SK-N-SH treated with all-trans-retinoic acid at 6 μM for 48 hours (cell line): ENCODE measurements around the gene SCCPDH.

Source experiments
- ATAC-seq: fragments of 200-7000 bp; cut with Tn5 transposase; 3 replicates; pipeline ENCODE4 v1.9.1; 2020; ENCODE audit warnings: mild to moderate bottlenecking, moderate library complexity
- ARNTL ChIP-seq: fragments of 450-650 bp; formaldehyde crosslinking; IDR thresholded peaks from 2 replicates; pipeline ENCODE4 v1.5.0; 2020; ENCODE audit warnings: low read depth, mild to moderate bottlenecking, moderate library complexity, borderline replicate concordance
- CSDC2 ChIP-seq: fragments of 250-450 bp; sonication (Bioruptor Pico); IDR thresholded peaks from 2 replicates; pipeline ENCODE4 v1.5.0; 2020; ENCODE audit warnings: mild to moderate bottlenecking, moderate library complexity
- ESRRG ChIP-seq: fragments of 250-450 bp; sonication (Bioruptor Pico); IDR thresholded peaks from 2 replicates; pipeline ENCODE4 v1.6.1; 2021; ENCODE audit warnings: mild to moderate bottlenecking
- GLIS3 ChIP-seq: fragments of 250-450 bp; sonication (Bioruptor Pico); IDR thresholded peaks from 2 replicates; pipeline ENCODE4 v1.5.0; 2020; ENCODE audit warnings: mild to moderate bottlenecking, moderate library complexity
- PPARA ChIP-seq: fragments of 250-450 bp; sonication (Bioruptor Pico); IDR thresholded peaks from 2 replicates; pipeline ENCODE4 v1.5.0; 2020; ENCODE audit warnings: mild to moderate bottlenecking, borderline replicate concordance
- RARB ChIP-seq: fragments of 250-450 bp; sonication (Bioruptor Pico); IDR thresholded peaks from 2 replicates; pipeline ENCODE4 v1.8.0; 2021; ENCODE audit warnings: mild to moderate bottlenecking, moderate library complexity
- SNAI2 ChIP-seq: fragments of 250-450 bp; sonication (Bioruptor Pico); IDR thresholded peaks from 2 replicates; pipeline ENCODE4 v1.5.0; 2020; ENCODE audit warnings: mild to moderate bottlenecking, moderate library complexity
- TCF4 ChIP-seq: fragments of 250-450 bp; sonication (Bioruptor Pico); IDR thresholded peaks from 2 replicates; pipeline ENCODE4 v1.8.0; 2021; ENCODE audit warnings: mild to moderate bottlenecking, moderate library complexity, borderline replicate concordance
- TOX ChIP-seq: fragments of 250-450 bp; sonication (Bioruptor Pico); IDR thresholded peaks from 2 replicates; pipeline ENCODE4 v1.8.0; 2021; ENCODE audit warnings: mild to moderate bottlenecking, moderate library complexity, borderline replicate concordance
- ZC3H10 ChIP-seq: fragments of 250-450 bp; sonication (Bioruptor Pico); IDR thresholded peaks from 2 replicates; pipeline ENCODE4 v1.5.1; 2021; ENCODE audit warnings: mild to moderate bottlenecking, moderate library complexity
- ZNF565 ChIP-seq: fragments of 450-650 bp; formaldehyde crosslinking; conservative IDR thresholded peaks from 2 replicates; pipeline ENCODE4 v1.5.0; 2020; ENCODE audit warnings: low read depth, mild to moderate bottlenecking, moderate library complexity
- ZNF70 ChIP-seq: fragments of 450-650 bp; formaldehyde crosslinking; IDR thresholded peaks from 2 replicates; pipeline ENCODE4 v1.5.0; 2020; ENCODE audit warnings: mild to moderate bottlenecking, moderate library complexity
- ZNF8 ChIP-seq: fragments of 450-650 bp; formaldehyde crosslinking; IDR thresholded peaks from 2 replicates; pipeline ENCODE4 v1.5.0; 2020; ENCODE audit warnings: mild to moderate bottlenecking, moderate library complexity
- TF ChIP-seq, protein P1 (sequence below): fragments of 250-450 bp; sonication (Bioruptor Pico); IDR thresholded peaks from 2 replicates; pipeline ENCODE4 v1.8.0; 2020; ENCODE audit warnings: mild to moderate bottlenecking, moderate library complexity, borderline replicate concordance
- TF ChIP-seq, protein P2 (sequence below): fragments of 250-450 bp; sonication (Bioruptor Pico); IDR thresholded peaks from 2 replicates; pipeline ENCODE4 v1.8.0; 2021; ENCODE audit warnings: low read depth, mild to moderate bottlenecking, moderate library complexity, borderline replicate concordance
- TF ChIP-seq, protein P3 (sequence below): fragments of 250-450 bp; sonication (Bioruptor Pico); IDR thresholded peaks from 2 replicates; pipeline ENCODE4 v1.5.1; 2020; ENCODE audit warnings: low read depth, mild to moderate bottlenecking, moderate library complexity
- TF ChIP-seq, protein P4 (sequence below): fragments of 250-450 bp; sonication (Bioruptor Pico); IDR thresholded peaks from 2 replicates; pipeline ENCODE4 v1.5.0; 2020; ENCODE audit warnings: mild to moderate bottlenecking, moderate library complexity

The SCCPDH gene

DNA sequence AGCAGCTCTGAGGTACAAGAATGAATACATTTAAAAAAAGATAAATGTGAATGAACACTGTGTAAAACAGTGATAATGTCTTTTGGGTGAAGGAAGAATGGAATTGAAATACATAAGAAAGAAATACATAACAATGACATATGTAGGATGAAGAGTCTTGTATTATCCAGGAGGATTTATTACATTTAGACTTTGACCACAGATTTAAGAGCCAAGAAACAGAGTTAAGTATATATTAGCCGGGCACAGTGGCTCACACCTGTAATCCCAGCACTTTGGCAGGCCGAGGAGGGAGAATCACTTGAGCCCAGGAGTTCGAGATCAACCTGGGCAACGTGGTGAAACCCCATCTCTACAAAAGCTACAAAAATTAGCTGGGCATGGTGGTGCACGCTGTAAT is 79.7 kb downstream of the SCCPDH start (continued):
- TF ChIP-seq, protein P1, sequence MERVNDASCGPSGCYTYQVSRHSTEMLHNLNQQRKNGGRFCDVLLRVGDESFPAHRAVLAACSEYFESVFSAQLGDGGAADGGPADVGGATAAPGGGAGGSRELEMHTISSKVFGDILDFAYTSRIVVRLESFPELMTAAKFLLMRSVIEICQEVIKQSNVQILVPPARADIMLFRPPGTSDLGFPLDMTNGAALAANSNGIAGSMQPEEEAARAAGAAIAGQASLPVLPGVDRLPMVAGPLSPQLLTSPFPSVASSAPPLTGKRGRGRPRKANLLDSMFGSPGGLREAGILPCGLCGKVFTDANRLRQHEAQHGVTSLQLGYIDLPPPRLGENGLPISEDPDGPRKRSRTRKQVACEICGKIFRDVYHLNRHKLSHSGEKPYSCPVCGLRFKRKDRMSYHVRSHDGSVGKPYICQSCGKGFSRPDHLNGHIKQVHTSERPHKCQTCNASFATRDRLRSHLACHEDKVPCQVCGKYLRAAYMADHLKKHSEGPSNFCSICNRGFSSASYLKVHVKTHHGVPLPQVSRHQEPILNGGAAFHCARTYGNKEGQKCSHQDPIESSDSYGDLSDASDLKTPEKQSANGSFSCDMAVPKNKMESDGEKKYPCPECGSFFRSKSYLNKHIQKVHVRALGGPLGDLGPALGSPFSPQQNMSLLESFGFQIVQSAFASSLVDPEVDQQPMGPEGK, result no peak
- TF ChIP-seq TOX, result no peak
- no peak for TF ChIP-seq SNAI2 (CRISPR knock-in tag)
- no peak for TF ChIP-seq CSDC2 (CRISPR knock-in tag)
- no peak for TF ChIP-seq RARB (CRISPR knock-in tag)
- no peak for TF ChIP-seq ARNTL
- TF ChIP-seq GLIS3 (CRISPR knock-in tag), result no peak
- no peak for TF ChIP-seq ZNF70
- TF ChIP-seq PPARA (CRISPR knock-in tag), result no peak
- TF ChIP-seq ESRRG, result no peak
- TF ChIP-seq, protein P2, sequence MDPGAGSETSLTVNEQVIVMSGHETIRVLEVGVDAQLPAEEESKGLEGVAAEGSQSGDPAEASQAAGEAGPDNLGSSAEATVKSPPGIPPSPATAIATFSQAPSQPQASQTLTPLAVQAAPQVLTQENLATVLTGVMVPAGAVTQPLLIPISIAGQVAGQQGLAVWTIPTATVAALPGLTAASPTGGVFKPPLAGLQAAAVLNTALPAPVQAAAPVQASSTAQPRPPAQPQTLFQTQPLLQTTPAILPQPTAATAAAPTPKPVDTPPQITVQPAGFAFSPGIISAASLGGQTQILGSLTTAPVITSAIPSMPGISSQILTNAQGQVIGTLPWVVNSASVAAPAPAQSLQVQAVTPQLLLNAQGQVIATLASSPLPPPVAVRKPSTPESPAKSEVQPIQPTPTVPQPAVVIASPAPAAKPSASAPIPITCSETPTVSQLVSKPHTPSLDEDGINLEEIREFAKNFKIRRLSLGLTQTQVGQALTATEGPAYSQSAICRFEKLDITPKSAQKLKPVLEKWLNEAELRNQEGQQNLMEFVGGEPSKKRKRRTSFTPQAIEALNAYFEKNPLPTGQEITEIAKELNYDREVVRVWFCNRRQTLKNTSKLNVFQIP (CRISPR knock-in tag), result no peak

DNA sequence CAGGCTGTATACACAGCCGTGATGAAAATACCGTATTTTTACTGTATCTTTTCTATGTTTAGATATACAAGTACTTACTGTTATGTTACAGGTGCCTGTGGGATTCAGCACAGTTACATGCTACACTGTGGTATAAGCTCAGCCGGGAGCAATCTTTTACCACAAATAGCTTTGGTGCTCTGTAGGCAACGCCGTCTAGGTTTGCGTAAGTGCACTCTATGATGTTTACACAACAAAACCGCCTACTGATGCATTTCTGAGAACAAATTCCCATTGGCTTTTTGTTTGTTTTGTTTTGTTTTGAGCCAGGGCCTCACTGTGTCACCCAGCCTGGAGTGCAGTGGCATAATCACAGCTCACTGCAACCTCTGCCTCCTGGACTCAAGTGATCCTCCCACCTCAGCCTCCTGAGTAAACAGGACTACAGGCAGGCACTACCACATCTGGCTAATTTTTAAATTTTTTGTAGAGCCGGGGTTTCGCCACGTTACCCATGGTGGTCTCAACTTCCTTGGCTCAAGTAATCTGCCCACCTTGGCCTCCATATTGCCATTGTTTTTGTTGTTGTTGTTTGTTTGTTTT is 81.0 kb downstream of the SCCPDH start:
- TF ChIP-seq, protein P2 (CRISPR knock-in tag), result no peak
- TF ChIP-seq ZNF8 (CRISPR knock-in tag), result no peak
- TF ChIP-seq, protein P1, result no peak
- no peak for TF ChIP-seq ZNF565 (CRISPR knock-in tag)
- no peak for TF ChIP-seq SNAI2 (CRISPR knock-in tag)
- TF ChIP-seq TCF4, result no peak
- no peak for TF ChIP-seq CSDC2 (CRISPR knock-in tag)
- TF ChIP-seq PPARA (CRISPR knock-in tag), result no peak
- no peak for TF ChIP-seq ESRRG
- TF ChIP-seq, protein P3, sequence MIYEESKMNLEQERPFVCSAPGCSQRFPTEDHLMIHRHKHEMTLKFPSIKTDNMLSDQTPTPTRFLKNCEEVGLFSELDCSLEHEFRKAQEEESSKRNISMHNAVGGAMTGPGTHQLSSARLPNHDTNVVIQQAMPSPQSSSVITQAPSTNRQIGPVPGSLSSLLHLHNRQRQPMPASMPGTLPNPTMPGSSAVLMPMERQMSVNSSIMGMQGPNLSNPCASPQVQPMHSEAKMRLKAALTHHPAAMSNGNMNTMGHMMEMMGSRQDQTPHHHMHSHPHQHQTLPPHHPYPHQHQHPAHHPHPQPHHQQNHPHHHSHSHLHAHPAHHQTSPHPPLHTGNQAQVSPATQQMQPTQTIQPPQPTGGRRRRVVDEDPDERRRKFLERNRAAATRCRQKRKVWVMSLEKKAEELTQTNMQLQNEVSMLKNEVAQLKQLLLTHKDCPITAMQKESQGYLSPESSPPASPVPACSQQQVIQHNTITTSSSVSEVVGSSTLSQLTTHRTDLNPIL, result no peak
- no peak for TF ChIP-seq ZC3H10 (CRISPR knock-in tag)
- no peak for TF ChIP-seq RARB (CRISPR knock-in tag)
- TF ChIP-seq, protein P4, sequence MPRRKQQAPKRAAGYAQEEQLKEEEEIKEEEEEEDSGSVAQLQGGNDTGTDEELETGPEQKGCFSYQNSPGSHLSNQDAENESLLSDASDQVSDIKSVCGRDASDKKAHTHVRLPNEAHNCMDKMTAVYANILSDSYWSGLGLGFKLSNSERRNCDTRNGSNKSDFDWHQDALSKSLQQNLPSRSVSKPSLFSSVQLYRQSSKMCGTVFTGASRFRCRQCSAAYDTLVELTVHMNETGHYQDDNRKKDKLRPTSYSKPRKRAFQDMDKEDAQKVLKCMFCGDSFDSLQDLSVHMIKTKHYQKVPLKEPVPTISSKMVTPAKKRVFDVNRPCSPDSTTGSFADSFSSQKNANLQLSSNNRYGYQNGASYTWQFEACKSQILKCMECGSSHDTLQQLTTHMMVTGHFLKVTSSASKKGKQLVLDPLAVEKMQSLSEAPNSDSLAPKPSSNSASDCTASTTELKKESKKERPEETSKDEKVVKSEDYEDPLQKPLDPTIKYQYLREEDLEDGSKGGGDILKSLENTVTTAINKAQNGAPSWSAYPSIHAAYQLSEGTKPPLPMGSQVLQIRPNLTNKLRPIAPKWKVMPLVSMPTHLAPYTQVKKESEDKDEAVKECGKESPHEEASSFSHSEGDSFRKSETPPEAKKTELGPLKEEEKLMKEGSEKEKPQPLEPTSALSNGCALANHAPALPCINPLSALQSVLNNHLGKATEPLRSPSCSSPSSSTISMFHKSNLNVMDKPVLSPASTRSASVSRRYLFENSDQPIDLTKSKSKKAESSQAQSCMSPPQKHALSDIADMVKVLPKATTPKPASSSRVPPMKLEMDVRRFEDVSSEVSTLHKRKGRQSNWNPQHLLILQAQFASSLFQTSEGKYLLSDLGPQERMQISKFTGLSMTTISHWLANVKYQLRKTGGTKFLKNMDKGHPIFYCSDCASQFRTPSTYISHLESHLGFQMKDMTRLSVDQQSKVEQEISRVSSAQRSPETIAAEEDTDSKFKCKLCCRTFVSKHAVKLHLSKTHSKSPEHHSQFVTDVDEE (CRISPR knock-in tag), result no peak

DNA sequence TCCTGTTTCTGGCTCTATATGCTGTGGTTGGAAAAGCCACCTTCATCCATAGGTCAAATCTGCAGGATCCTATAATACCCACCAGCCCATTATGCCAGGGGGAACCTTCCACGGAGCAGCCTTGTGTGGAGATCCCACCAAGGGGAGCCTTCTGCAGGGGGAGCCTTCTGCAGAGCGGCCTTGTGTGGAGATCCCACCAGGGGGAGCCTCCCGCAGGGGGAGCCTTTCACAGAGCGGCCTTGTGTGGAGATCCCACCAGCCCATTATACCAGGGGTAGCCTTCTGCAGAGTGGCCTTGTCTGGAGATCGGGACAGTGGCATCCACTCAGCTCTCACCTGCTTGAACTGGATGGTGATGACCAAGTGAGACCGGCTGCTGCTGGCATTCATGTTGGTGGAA is 85.3 kb downstream of the SCCPDH start:
- no peak for ATAC-seq
- TF ChIP-seq, protein P2 (CRISPR knock-in tag), result no peak
- TF ChIP-seq, protein P4 (CRISPR knock-in tag), result no peak
- TF ChIP-seq GLIS3 (CRISPR knock-in tag), result no peak
- TF ChIP-seq, protein P3, result no peak
- TF ChIP-seq ESRRG, result no peak
- TF ChIP-seq CSDC2 (CRISPR knock-in tag), result no peak

More for the DNA sequence above, 81.0 kb downstream of the SCCPDH start:
- no peak for ATAC-seq
